IPS-18a (cell line): ENCODE results near the gene CEP250.

Source experiments
- H3K27ac ChIP-seq: one replicate; pipeline ENCODE4 v1.5.1; 2013; ENCODE audit warnings: low read length
- H3K27me3 ChIP-seq: one replicate; pipeline ENCODE4 v1.6.1; 2013; ENCODE audit warnings: mild to moderate bottlenecking, low read length; ENCODE audit not compliant: control insufficient read depth, insufficient read depth
- H3K36me3 ChIP-seq: one replicate; pipeline ENCODE4 v1.6.1; 2013; ENCODE audit warnings: low read depth, low read length; ENCODE audit not compliant: control insufficient read depth
- H3K4me1 ChIP-seq: one replicate; pipeline ENCODE4 v1.6.1; 2013; ENCODE audit warnings: low read depth, low read length; ENCODE audit not compliant: control insufficient read depth
- H3K4me3 ChIP-seq: one replicate; pipeline ENCODE4 v1.5.1; 2013; ENCODE audit warnings: low read length
- H3K9ac ChIP-seq: one replicate; pipeline ENCODE4 v1.6.1; 2013; ENCODE audit warnings: mild to moderate bottlenecking, low read length, moderate library complexity
- H3K9me3 ChIP-seq: one replicate; pipeline ENCODE4 v1.6.1; 2013; ENCODE audit warnings: low read depth, low read length; ENCODE audit not compliant: control insufficient read depth

Gene CEP250

GRCh38 chr20:35476288-35476687, 20.9 kb downstream of the CEP250 start:
- Histone ChIP-seq H3K9me3 (no peaks in the 10 kb centered on the region), H3K4me1 (no peaks in the 10 kb centered on the region), H3K4me3 (no peak overlapping the region), H3K9ac (no peak overlapping the region), H3K36me3 (peaks cover 86% of the 10 kb centered on the region), H3K27me3 (no peaks in the 10 kb centered on the region), H3K27ac (no peak overlapping the region)

GRCh38 chr20:35478804-35479472, 23.5 kb downstream of the CEP250 start:
- no peak overlapping the region for H3K27ac ChIP-seq
- H3K4me1 ChIP-seq: no peaks in the 10 kb centered on the region
- H3K9ac ChIP-seq: no peak overlapping the region
- peaks cover 60% of the 10 kb centered on the region for H3K36me3 ChIP-seq
- H3K9me3 ChIP-seq: no peaks in the 10 kb centered on the region
- no peaks in the 10 kb centered on the region for H3K27me3 ChIP-seq
- no peak overlapping the region for H3K4me3 ChIP-seq

GRCh38 chr20:35479798-35480197, 24.4 kb downstream of the CEP250 start:
- H3K9ac ChIP-seq: no peak overlapping the region
- H3K27me3 ChIP-seq: no peaks in the 10 kb centered on the region
- no peak overlapping the region for H3K27ac ChIP-seq
- H3K36me3 ChIP-seq: peaks cover 58% of the 10 kb centered on the region
- H3K9me3 ChIP-seq: no peaks in the 10 kb centered on the region
- H3K4me3 ChIP-seq: no peak overlapping the region
- no peaks in the 10 kb centered on the region for H3K4me1 ChIP-seq

GRCh38 chr20:35487479-35487878, 32.1 kb downstream of the CEP250 start:
- Histone ChIP-seq H3K27me3 (no peaks in the 10 kb centered on the region), H3K27ac (no peak overlapping the region), H3K36me3 (peaks cover 32% of the 10 kb centered on the region), H3K9me3 (no peaks in the 10 kb centered on the region), H3K9ac (no peak overlapping the region), H3K4me3 (no peak overlapping the region), H3K4me1 (no peaks in the 10 kb centered on the region)

- H3K4me1 ChIP-seq: no peaks in the 10 kb centered on the region
- no peak overlapping the region for H3K27ac ChIP-seq
- H3K4me3 ChIP-seq: no peak overlapping the region
- H3K36me3 ChIP-seq: peaks cover 46% of the 10 kb centered on the region
- H3K9me3 ChIP-seq: no peaks in the 10 kb centered on the region
- no peaks in the 10 kb centered on the region for H3K27me3 ChIP-seq
- no peak overlapping the region for H3K9ac ChIP-seq
Observed at GRCh38 chr20:35489717-35490116, 34.3 kb downstream of the CEP250 start.

GRCh38 chr20:35490736-35491181, 35.4 kb downstream of the CEP250 start:
- no peaks in the 10 kb centered on the region for H3K4me1 ChIP-seq
- no peak overlapping the region for H3K9ac ChIP-seq
- H3K27ac ChIP-seq: no peak overlapping the region
- no peaks in the 10 kb centered on the region for H3K27me3 ChIP-seq
- no peaks in the 10 kb centered on the region for H3K9me3 ChIP-seq
- H3K36me3 ChIP-seq: peaks cover 53% of the 10 kb centered on the region
- no peak overlapping the region for H3K4me3 ChIP-seq

GRCh38 chr20:35491823-35492222, 36.4 kb downstream of the CEP250 start:
- H3K9ac ChIP-seq: no peak overlapping the region
- peaks cover 63% of the 10 kb centered on the region for H3K36me3 ChIP-seq
- H3K27ac ChIP-seq: no peak overlapping the region
- no peak overlapping the region for H3K4me3 ChIP-seq
- no peaks in the 10 kb centered on the region for H3K4me1 ChIP-seq
- H3K27me3 ChIP-seq: no peaks in the 10 kb centered on the region
- no peaks in the 10 kb centered on the region for H3K9me3 ChIP-seq

- no peaks in the 10 kb centered on the region for H3K9me3 ChIP-seq
- no peak overlapping the region for H3K27ac ChIP-seq
- H3K27me3 ChIP-seq: no peaks in the 10 kb centered on the region
- no peaks in the 10 kb centered on the region for H3K4me1 ChIP-seq
- H3K9ac ChIP-seq: no peak overlapping the region
- peaks cover 69% of the 10 kb centered on the region for H3K36me3 ChIP-seq
- H3K4me3 ChIP-seq: no peak overlapping the region
Observed at GRCh38 chr20:35492352-35492751, 37.0 kb downstream of the CEP250 start.

- Histone ChIP-seq H3K27ac (no peak overlapping the region), H3K4me3 (no peak overlapping the region), H3K9ac (no peak overlapping the region), H3K4me1 (no peaks in the 10 kb centered on the region), H3K36me3 (peaks cover 79% of the 10 kb centered on the region), H3K9me3 (no peaks in the 10 kb centered on the region), H3K27me3 (no peaks in the 10 kb centered on the region)
Observed at GRCh38 chr20:35496481-35496880, 41.1 kb downstream of the CEP250 start.

- Histone ChIP-seq H3K9me3 (no peaks in the 10 kb centered on the region), H3K27me3 (no peaks in the 10 kb centered on the region), H3K36me3 (peaks cover 82% of the 10 kb centered on the region), H3K4me3 (no peak overlapping the region), H3K4me1 (no peaks in the 10 kb centered on the region), H3K9ac (no peak overlapping the region), H3K27ac (no peak overlapping the region)
Observed at GRCh38 chr20:35497320-35497719, 41.9 kb downstream of the CEP250 start.

- Histone ChIP-seq H3K36me3 (peaks cover 82% of the 10 kb centered on the region), H3K4me1 (no peaks in the 10 kb centered on the region), H3K27me3 (no peaks in the 10 kb centered on the region), H3K27ac (no peak overlapping the region), H3K4me3 (no peak overlapping the region), H3K9me3 (no peaks in the 10 kb centered on the region), H3K9ac (no peak overlapping the region)
Observed at GRCh38 chr20:35497780-35498189, 42.4 kb downstream of the CEP250 start.

- Histone ChIP-seq H3K9ac (no peak overlapping the region), H3K4me1 (no peaks in the 10 kb centered on the region), H3K36me3 (peaks cover 81% of the 10 kb centered on the region), H3K27ac (no peak overlapping the region), H3K9me3 (no peaks in the 10 kb centered on the region), H3K27me3 (no peaks in the 10 kb centered on the region), H3K4me3 (no peak overlapping the region)
Observed at GRCh38 chr20:35499271-35499670, 43.9 kb downstream of the CEP250 start.
